ENCODE data around the gene PIM3. TPM values are rescaled to one million over a fixed set of nuclear protein-coding genes. Genes with fewer than 3 reads are reported as not detected.

Gene PIM3
- total RNA-seq, 1 experiment from 2014 or later, result 42.9 TPM

DNA sequence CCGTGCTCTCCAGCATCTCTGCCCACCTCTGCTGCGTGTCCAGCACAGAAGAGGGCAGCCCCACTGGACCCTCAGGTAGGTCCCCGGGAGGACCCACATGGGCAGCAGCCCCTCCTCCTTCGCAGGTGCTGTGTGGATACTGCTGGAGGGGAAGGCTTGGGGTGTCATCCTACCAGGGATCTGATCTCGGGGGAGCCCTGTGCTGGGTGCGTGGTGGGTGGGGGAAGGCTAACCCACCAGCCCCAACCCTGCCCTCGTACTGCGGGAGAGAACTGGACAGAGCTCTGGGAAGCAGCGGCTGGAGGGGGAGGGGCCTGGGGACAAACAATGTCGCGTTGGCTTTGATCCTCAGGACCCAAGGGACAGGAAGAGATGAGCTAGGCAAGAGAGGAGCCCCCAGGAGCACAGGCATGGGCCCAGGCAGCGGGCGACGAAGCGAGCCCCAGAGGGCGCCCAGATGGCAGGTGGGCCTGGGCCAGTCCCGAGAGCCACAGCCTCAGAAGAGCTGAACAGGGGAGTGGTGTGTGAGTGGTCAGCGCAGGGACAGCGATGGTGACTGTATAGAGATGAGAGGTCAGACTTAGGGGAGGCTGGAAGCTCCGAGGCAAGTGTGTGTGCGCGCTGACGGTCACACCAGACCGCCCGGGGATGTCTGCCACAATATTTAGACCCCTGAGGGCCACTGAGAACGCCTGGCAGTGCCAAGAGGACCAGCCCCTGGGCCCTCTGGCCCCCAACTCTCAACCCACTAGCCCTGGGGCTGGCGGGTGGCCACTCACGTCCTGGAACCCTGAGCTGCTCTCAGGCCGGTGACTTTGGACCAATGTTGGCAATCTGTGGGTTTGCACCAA is 1.4 kb upstream of the PIM3 start:
- Mint-ChIP-seq H3K27me3 (ENCODE audit: low read depth) (no peaks in the 10 kb centered on the region; the same call in 1 of the 2 replicates), H3K27ac (no peak overlapping the region), H3K4me1 (peaks cover 5% of the 10 kb centered on the region; the same call in 1 of the 2 replicates), H3K4me3 (peak overlapping the region; percentile 63), H3K36me3 (peaks cover 7% of the 10 kb centered on the region), H3K9me3 (no peaks in the 10 kb centered on the region)
- ChIA-PET CTCF (interaction anchor here (0.7 to 1.6 kb wide), 3 partner anchors 12 to 71 kb away, joined by 4 to 5 read pairs (median 4); no protein-coding TSS in a partner anchor), POLR2A (interaction anchor here (0.5 to 0.6 kb wide), 2 partner anchors 13 to 680 kb away, joined by 3 read pairs; no protein-coding TSS in a partner anchor)
- TF ChIP-seq, protein P1, sequence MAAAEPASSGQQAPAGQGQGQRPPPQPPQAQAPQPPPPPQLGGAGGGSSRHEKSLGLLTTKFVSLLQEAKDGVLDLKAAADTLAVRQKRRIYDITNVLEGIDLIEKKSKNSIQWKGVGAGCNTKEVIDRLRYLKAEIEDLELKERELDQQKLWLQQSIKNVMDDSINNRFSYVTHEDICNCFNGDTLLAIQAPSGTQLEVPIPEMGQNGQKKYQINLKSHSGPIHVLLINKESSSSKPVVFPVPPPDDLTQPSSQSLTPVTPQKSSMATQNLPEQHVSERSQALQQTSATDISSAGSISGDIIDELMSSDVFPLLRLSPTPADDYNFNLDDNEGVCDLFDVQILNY (CRISPR knock-in tag; IDR thresholded peaks at IDR 0.05), result no peak
- TF ChIP-seq GABPB1 (CRISPR knock-in tag; IDR thresholded peaks at IDR 0.05), result 0 out of 2 replicates have a peak, but pooled peaks have one; percentile 20
- ATAC-seq, result no peak
- DNase-seq (ENCODE audit: low spot score), result no peak

DNA sequence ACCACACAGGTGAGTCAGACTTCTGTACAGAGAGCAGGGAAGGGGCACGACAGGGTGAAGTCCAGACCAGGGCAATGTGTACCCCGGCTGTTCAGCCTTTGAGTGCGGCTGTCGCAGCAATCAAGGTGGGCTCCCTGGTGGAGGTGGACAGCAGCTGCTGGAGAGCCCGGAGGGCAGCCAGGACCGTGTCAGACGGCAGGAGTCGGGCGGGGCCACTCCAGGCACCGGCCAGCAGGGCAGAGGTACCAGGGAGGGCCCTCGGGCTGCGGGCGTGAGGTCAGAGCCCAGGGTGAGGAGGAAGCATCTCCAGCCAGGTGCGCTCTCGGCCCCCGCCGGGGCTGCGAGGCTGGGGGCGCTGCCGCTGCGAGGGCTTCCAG is 802 bp upstream of the PIM3 start:
- ATAC-seq (peak; percentile 25), DNase-seq (ENCODE audit: low spot score) (no peak)
- Mint-ChIP-seq H3K27me3 (ENCODE audit: low read depth) (no peaks in the 10 kb centered on the region; the same call in 1 of the 2 replicates), H3K4me3 (peak overlapping the region; percentile 63), H3K9me3 (no peaks in the 10 kb centered on the region), H3K4me1 (peaks cover 5% of the 10 kb centered on the region; the same call in 1 of the 2 replicates), H3K27ac (no peak overlapping the region), H3K36me3 (peaks cover 7% of the 10 kb centered on the region)
- ChIA-PET CTCF (interaction anchor here (0.7 to 1.6 kb wide), 3 partner anchors 13 to 71 kb away, joined by 4 to 5 read pairs (median 4); no protein-coding TSS in a partner anchor), POLR2A (interaction anchor here (0.6 kb wide), 1 partner anchor 12 kb away, joined by 3 read pairs; no protein-coding TSS in a partner anchor)
- TF ChIP-seq, protein P2, sequence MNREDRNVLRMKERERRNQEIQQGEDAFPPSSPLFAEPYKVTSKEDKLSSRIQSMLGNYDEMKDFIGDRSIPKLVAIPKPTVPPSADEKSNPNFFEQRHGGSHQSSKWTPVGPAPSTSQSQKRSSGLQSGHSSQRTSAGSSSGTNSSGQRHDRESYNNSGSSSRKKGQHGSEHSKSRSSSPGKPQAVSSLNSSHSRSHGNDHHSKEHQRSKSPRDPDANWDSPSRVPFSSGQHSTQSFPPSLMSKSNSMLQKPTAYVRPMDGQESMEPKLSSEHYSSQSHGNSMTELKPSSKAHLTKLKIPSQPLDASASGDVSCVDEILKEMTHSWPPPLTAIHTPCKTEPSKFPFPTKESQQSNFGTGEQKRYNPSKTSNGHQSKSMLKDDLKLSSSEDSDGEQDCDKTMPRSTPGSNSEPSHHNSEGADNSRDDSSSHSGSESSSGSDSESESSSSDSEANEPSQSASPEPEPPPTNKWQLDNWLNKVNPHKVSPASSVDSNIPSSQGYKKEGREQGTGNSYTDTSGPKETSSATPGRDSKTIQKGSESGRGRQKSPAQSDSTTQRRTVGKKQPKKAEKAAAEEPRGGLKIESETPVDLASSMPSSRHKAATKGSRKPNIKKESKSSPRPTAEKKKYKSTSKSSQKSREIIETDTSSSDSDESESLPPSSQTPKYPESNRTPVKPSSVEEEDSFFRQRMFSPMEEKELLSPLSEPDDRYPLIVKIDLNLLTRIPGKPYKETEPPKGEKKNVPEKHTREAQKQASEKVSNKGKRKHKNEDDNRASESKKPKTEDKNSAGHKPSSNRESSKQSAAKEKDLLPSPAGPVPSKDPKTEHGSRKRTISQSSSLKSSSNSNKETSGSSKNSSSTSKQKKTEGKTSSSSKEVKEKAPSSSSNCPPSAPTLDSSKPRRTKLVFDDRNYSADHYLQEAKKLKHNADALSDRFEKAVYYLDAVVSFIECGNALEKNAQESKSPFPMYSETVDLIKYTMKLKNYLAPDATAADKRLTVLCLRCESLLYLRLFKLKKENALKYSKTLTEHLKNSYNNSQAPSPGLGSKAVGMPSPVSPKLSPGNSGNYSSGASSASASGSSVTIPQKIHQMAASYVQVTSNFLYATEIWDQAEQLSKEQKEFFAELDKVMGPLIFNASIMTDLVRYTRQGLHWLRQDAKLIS (CRISPR knock-in tag; IDR thresholded peaks at IDR 0.05; ENCODE audit: borderline replicate concordance), result no peak
- TF ChIP-seq SMAD3 (CRISPR knock-in tag; IDR thresholded peaks at IDR 0.05; ENCODE audit: borderline replicate concordance) (no peak), ETV6 (CRISPR knock-in tag; IDR thresholded peaks at IDR 0.05) (no peak), ZNF232 (CRISPR knock-in tag; IDR thresholded peaks at IDR 0.05) (no peak), TEAD4 (CRISPR knock-in tag; IDR thresholded peaks at IDR 0.05) (no peak)
- TF ChIP-seq, protein P3, sequence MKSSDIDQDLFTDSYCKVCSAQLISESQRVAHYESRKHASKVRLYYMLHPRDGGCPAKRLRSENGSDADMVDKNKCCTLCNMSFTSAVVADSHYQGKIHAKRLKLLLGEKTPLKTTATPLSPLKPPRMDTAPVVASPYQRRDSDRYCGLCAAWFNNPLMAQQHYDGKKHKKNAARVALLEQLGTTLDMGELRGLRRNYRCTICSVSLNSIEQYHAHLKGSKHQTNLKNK (CRISPR knock-in tag; IDR thresholded peaks at IDR 0.05), result no peak
- TF ChIP-seq, protein P4, sequence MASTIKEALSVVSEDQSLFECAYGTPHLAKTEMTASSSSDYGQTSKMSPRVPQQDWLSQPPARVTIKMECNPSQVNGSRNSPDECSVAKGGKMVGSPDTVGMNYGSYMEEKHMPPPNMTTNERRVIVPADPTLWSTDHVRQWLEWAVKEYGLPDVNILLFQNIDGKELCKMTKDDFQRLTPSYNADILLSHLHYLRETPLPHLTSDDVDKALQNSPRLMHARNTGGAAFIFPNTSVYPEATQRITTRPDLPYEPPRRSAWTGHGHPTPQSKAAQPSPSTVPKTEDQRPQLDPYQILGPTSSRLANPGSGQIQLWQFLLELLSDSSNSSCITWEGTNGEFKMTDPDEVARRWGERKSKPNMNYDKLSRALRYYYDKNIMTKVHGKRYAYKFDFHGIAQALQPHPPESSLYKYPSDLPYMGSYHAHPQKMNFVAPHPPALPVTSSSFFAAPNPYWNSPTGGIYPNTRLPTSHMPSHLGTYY (CRISPR knock-in tag; IDR thresholded peaks at IDR 0.05), result no peak
- TF ChIP-seq, protein P5, sequence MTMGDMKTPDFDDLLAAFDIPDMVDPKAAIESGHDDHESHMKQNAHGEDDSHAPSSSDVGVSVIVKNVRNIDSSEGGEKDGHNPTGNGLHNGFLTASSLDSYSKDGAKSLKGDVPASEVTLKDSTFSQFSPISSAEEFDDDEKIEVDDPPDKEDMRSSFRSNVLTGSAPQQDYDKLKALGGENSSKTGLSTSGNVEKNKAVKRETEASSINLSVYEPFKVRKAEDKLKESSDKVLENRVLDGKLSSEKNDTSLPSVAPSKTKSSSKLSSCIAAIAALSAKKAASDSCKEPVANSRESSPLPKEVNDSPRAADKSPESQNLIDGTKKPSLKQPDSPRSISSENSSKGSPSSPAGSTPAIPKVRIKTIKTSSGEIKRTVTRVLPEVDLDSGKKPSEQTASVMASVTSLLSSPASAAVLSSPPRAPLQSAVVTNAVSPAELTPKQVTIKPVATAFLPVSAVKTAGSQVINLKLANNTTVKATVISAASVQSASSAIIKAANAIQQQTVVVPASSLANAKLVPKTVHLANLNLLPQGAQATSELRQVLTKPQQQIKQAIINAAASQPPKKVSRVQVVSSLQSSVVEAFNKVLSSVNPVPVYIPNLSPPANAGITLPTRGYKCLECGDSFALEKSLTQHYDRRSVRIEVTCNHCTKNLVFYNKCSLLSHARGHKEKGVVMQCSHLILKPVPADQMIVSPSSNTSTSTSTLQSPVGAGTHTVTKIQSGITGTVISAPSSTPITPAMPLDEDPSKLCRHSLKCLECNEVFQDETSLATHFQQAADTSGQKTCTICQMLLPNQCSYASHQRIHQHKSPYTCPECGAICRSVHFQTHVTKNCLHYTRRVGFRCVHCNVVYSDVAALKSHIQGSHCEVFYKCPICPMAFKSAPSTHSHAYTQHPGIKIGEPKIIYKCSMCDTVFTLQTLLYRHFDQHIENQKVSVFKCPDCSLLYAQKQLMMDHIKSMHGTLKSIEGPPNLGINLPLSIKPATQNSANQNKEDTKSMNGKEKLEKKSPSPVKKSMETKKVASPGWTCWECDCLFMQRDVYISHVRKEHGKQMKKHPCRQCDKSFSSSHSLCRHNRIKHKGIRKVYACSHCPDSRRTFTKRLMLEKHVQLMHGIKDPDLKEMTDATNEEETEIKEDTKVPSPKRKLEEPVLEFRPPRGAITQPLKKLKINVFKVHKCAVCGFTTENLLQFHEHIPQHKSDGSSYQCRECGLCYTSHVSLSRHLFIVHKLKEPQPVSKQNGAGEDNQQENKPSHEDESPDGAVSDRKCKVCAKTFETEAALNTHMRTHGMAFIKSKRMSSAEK (CRISPR knock-in tag; IDR thresholded peaks at IDR 0.05; ENCODE audit: borderline replicate concordance), result no peak
